B cell (primary cell): Measurements from ENCODE around the gene IFNAR2. TPM values are rescaled to one million over a fixed set of nuclear protein-coding genes. Genes with fewer than 3 reads are reported as not detected.
"Not testable (repeated sequence)": the region's sequence is repeated elsewhere in the genome, so short reads cannot be mapped to it uniquely, and the experiment has no call there.

Source experiments
- ATAC-seq: fragments of 200-7000 bp; cut with Tn5 transposase; one replicate; pipeline ENCODE4 v1.10.0; 2021; ENCODE audit warnings: low read depth, mild to moderate bottlenecking, moderate number of reproducible peaks, moderate library complexity
- CTCF ChIA-PET: fragments of 350-600 bp; sonication (Branson Sonifier 250); formaldehyde crosslinking; loops from one replicate; lab custom pipeline; 2021; ENCODE audit warnings: antibody characterized with exemption, inconsistent platforms; lab: Charles Lee
- POLR2A ChIA-PET: fragments of 350-600 bp; sonication (Branson Sonifier 250); formaldehyde crosslinking; loops from one replicate; lab custom pipeline; 2021; ENCODE audit warnings: antibody characterized with exemption; lab: Charles Lee
- DNase-seq: peaks from one replicate; pipeline ENCODE4 v3.0.0; 2013
- H2AFZ ChIP-seq: 2 replicates; pipeline ENCODE4 v1.6.1; 2012; ENCODE audit warnings: mild to moderate bottlenecking, low read depth, low read length; ENCODE audit not compliant: insufficient read depth, poor library complexity, severe bottlenecking
- H3K27ac ChIP-seq, 2 donors: 1 replicate in 1 of 2; 2 replicates in 1 of 2; pipeline ENCODE4 v1.5.1; 2012 to 2013; ENCODE audit warnings: low read length in 2 of 2, mild to moderate bottlenecking in 2 of 2, moderate library complexity in 1 of 2
- H3K27me3 ChIP-seq, 4 experiments: fragments of 200-600 bp in 1 of 4; sonication (generic) in 1 of 4; replicated peaks in 1 of 4; 1 replicate in 2 of 4; 2 replicates in 2 of 4; pipeline versions ENCODE4 v1.6.1 to v1.7.0; 2013 to 2016; ENCODE audit warnings: low read length in 3 of 4, mild to moderate bottlenecking in 2 of 4, mixed read lengths in 1 of 4, moderate library complexity in 1 of 4; ENCODE audit not compliant: insufficient read depth in 4 of 4, control insufficient read depth in 3 of 4; ENCODE audit errors: control extremely low read depth in 1 of 4
- H3K36me3 ChIP-seq, 2 experiments: replicated peaks in 1 of 2; 1 replicate in 1 of 2; 2 replicates in 1 of 2; pipeline versions ENCODE4 v1.6.1 to v1.7.1; 2013; ENCODE audit warnings: low read length in 1 of 2; ENCODE audit not compliant: insufficient read depth in 2 of 2, control insufficient read depth in 1 of 2; ENCODE audit errors: control extremely low read depth in 1 of 2, extremely low read depth in 1 of 2
- H3K4me1 ChIP-seq, 2 donors: fragments of 200-600 bp in 1 of 2; sonication (generic) in 1 of 2; 1 replicate in 1 of 2; 2 replicates in 1 of 2; pipeline versions ENCODE4 v1.5.1 to v1.6.1; 2013 to 2017; ENCODE audit warnings: low read length in 2 of 2; ENCODE audit not compliant: control insufficient read depth in 2 of 2, insufficient read depth in 2 of 2
- H3K4me2 ChIP-seq: replicated peaks from 2 replicates; pipeline ENCODE3; 2012; ENCODE audit warnings: mild to moderate bottlenecking, low read depth, low read length; ENCODE audit not compliant: poor library complexity, severe bottlenecking
- H3K4me3 ChIP-seq, 5 experiments: fragments of 200-600 bp in 1 of 5; sonication (generic) in 1 of 5; 1 replicate in 3 of 5; 2 replicates in 2 of 5; pipeline versions ENCODE4 v1.5.1 to v1.7.0; 2011 to 2016; ENCODE audit warnings: low read length in 4 of 5, mild to moderate bottlenecking in 4 of 5, low read depth in 2 of 5, control low read depth in 1 of 5, moderate library complexity in 1 of 5; ENCODE audit not compliant: insufficient read depth in 1 of 5; ENCODE audit errors: control extremely low read depth in 1 of 5, extremely low read depth in 1 of 5
- H3K79me2 ChIP-seq: fragments of 200-600 bp; sonication (generic); one replicate; pipeline ENCODE4 v1.6.0; 2016; ENCODE audit warnings: low read length; ENCODE audit not compliant: control insufficient read depth, insufficient read depth
- H3K9ac ChIP-seq: fragments of 200-600 bp; sonication (generic); 2 replicates; pipeline ENCODE4 v1.6.1; 2017; ENCODE audit warnings: mild to moderate bottlenecking, low read length, moderate library complexity
- H3K9me3 ChIP-seq, 3 donors: one replicate each; pipeline versions ENCODE4 v1.6.1 to v1.7.1; 2013; ENCODE audit warnings: low read length in 2 of 3; ENCODE audit not compliant: control insufficient read depth in 2 of 3, insufficient read depth in 1 of 3; ENCODE audit errors: control extremely low read depth in 1 of 3
- H4K20me1 ChIP-seq: 2 replicates; pipeline ENCODE4 v1.6.0; 2012; ENCODE audit warnings: mild to moderate bottlenecking, low read length; ENCODE audit not compliant: insufficient read depth, control insufficient read depth, poor library complexity, severe bottlenecking
- H3K27ac Mint-ChIP-seq: one replicate; pipeline ENCODE4 v1.8.0; 2021; ENCODE audit warnings: mixed read lengths
- H3K27me3 Mint-ChIP-seq: one replicate; pipeline ENCODE4 v1.8.0; 2021; ENCODE audit warnings: mixed read lengths
- H3K4me1 Mint-ChIP-seq: one replicate; pipeline ENCODE4 v1.8.0; 2021; ENCODE audit warnings: mixed read lengths
- H3K4me3 Mint-ChIP-seq: one replicate; pipeline ENCODE4 v1.8.0; 2021; ENCODE audit warnings: mixed read lengths
- H3K9me3 Mint-ChIP-seq: one replicate; pipeline ENCODE4 v1.8.0; 2022; ENCODE audit warnings: mixed read lengths; ENCODE audit not compliant: insufficient read depth
- EZH2 ChIP-seq: IDR thresholded peaks from 2 replicates; pipeline ENCODE4 v1.6.1; 2012; ENCODE audit warnings: borderline replicate concordance, low read depth, mild to moderate bottlenecking, moderate library complexity, low read length; ENCODE audit not compliant: insufficient read depth, poor library complexity, severe bottlenecking
- WGBS: methylation state at CpG from one replicate; pipeline ENCODE4 v1.1.5; 2013; ENCODE audit warnings: missing lambda C conversion rate; ENCODE audit not compliant: insufficient coverage; 5-methylcytosine and 5-hydroxymethylcytosine counted together
- intact Hi-C: fragments of 100-400 bp; cut with micrococcal nuclease; formaldehyde crosslinking; loops from one replicate; pipeline ENCODE4 v1.10.0; 2022
- polyA plus RNA-seq: library from polyadenylated mRNA; depleted of rRNA; stranded (reverse); fragments of >200 nt; gene quantifications from 2 replicates; pipeline ENCODE4 v1.2.3, GENCODE V29; 2012
- total RNA-seq, 2 donors: library from RNA; stranded (reverse); fragments of 120-200 nt in 1 of 2; gene quantifications; 1 replicate in 1 of 2; 2 replicates in 1 of 2; pipeline versions ENCODE4 v1.2.3 to v1.2.4, GENCODE V29; 2013 to 2022
- TF ChIP-seq, protein P1 (sequence below): fragments of 200-600 bp; IDR thresholded peaks from one replicate; pipeline ENCODE4 v1.8.0; 2022; ENCODE audit warnings: antibody characterized with exemption, mild to moderate bottlenecking

Gene IFNAR2
- total and polyA plus RNA-seq, 2 donors (not counting 1 experiment from before 2014, with no cell fraction given), result 33.0 to 45.0 TPM

DNA sequence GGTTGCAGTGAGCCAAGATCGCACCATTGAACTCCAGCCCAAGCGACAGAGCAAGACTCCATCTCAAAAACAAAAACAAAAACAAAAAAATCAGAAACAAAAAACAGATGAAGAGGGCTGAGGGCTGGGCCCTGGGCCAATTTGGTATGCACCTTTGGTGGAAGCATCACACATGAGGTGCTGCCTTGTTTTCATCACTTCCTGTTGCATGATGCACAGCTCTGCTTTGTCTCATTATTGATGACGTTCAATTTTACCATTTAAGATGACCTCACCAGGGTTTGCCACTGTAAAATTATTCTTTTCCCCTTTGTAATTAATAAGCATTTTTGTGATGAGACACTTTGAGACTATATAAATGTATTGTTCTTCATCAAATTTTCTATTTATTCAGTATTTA, 9.8 kb upstream of the IFNAR2 start:
- no peak overlapping the region for H3K9ac ChIP-seq
- intact Hi-C loops, result no loop called here
- Mint-ChIP-seq H3K27ac (no peak overlapping the region), H3K4me1 (peaks cover 38% of the 10 kb centered on the region), H3K27me3 (no peaks in the 10 kb centered on the region), H3K4me3 (no peak overlapping the region), H3K9me3 (peaks cover 4% of the 10 kb centered on the region)
- no peaks in the 10 kb centered on the region for H3K79me2 ChIP-seq
- no peaks in the 10 kb centered on the region for H3K9me3 ChIP-seq
- no peaks in the 10 kb centered on the region for H3K36me3 ChIP-seq
- H3K4me2 ChIP-seq, result no peak overlapping the region
- POLR2A ChIA-PET, result no interaction called here
- H3K27me3 ChIP-seq, result no peaks in the 10 kb centered on the region
- no peak overlapping the region for H2AFZ ChIP-seq
- no peak for DNase-seq
- H3K4me3 ChIP-seq, result no peak overlapping the region
- TF ChIP-seq, protein P1, sequence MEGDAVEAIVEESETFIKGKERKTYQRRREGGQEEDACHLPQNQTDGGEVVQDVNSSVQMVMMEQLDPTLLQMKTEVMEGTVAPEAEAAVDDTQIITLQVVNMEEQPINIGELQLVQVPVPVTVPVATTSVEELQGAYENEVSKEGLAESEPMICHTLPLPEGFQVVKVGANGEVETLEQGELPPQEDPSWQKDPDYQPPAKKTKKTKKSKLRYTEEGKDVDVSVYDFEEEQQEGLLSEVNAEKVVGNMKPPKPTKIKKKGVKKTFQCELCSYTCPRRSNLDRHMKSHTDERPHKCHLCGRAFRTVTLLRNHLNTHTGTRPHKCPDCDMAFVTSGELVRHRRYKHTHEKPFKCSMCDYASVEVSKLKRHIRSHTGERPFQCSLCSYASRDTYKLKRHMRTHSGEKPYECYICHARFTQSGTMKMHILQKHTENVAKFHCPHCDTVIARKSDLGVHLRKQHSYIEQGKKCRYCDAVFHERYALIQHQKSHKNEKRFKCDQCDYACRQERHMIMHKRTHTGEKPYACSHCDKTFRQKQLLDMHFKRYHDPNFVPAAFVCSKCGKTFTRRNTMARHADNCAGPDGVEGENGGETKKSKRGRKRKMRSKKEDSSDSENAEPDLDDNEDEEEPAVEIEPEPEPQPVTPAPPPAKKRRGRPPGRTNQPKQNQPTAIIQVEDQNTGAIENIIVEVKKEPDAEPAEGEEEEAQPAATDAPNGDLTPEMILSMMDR, result no peak
- TF ChIP-seq EZH2, result no peak
- H3K4me1 ChIP-seq, result peaks cover 27% of the 10 kb centered on the region in 2 donors
- H3K27ac ChIP-seq, result no peak overlapping the region
- WGBS, result no CpG with 5 or more reads among the region's 3 CpGs
- no peaks in the 10 kb centered on the region for H4K20me1 ChIP-seq
- ATAC-seq, result no peak
- CTCF ChIA-PET, result interaction anchor here (1.9 kb wide), 1 partner anchor 141 kb away, joined by 5 read pairs; no protein-coding TSS in a partner anchor

GRCh38 chr21:33225376-33225775, 4.4 kb upstream of the IFNAR2 start:
- H3K4me3 ChIP-seq, H2AFZ ChIP-seq, DNase-seq, ATAC-seq, intact Hi-C loops, H3K27ac Mint-ChIP-seq, H3K27me3 ChIP-seq, H3K4me2 ChIP-seq, H3K9ac ChIP-seq, H3K36me3 ChIP-seq, H3K9me3 Mint-ChIP-seq, H3K27ac ChIP-seq, POLR2A ChIA-PET, H3K4me1 Mint-ChIP-seq, H3K4me1 ChIP-seq, H3K27me3 Mint-ChIP-seq, H3K9me3 ChIP-seq, H3K4me3 Mint-ChIP-seq, H4K20me1 ChIP-seq: not testable (repeated sequence)
- CTCF ChIA-PET, result interaction anchor here (2.8 kb wide), 1 partner anchor 29 kb away, joined by 14 read pairs; no protein-coding TSS in a partner anchor
- WGBS, result 100% methylated on average over 3 of the region's 3 CpGs
- H3K79me2 ChIP-seq, result peaks cover 20% of the 10 kb centered on the region
